ENCODE results near the gene LIPA. TPM values are rescaled to one million over a fixed set of nuclear protein-coding genes. Genes with fewer than 3 reads are reported as not detected.
"Not testable (repeated sequence)": the region's sequence is repeated elsewhere in the genome, so short reads cannot be mapped to it uniquely, and the experiment has no call there.

LIPA gene
- total RNA-seq, 1 donor = 46.7 TPM

DNA sequence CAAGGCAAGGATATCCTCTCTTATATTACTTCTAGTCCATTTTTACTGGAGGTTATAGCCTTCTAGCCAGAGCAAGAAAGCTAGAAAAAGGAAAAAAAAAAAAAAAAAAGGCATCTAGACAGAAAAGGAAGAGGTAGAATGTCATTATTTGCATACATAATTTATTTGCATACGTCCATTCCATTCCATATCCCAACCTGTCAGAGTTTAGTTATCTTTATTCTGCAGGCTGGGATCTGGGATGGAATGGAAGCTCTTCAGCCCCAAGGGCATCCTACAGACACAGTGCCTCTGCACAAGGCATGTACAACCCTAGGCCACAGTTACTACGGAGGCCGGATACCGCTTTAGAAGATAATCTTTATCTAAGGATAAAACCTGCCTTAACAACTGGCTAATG is 54.1 kb downstream of the LIPA start:
- H3K27me3 ChIP-seq (ENCODE audit: insufficient read depth, low read length) = peaks cover 4% of the 10 kb centered on the region
- no peaks in the 10 kb centered on the region for H3K79me2 ChIP-seq (ENCODE audit: insufficient read depth, low read length)
- H3K27ac ChIP-seq (ENCODE audit: low read depth, low read length) = no peak overlapping the region
- no peak for DNase-seq (ENCODE audit: insufficient read length, low spot score, missing footprints)
- no peaks in the 10 kb centered on the region for H3K4me1 ChIP-seq (ENCODE audit: insufficient read depth, low read length)
- H2AFZ ChIP-seq (ENCODE audit: low read length) = no peak overlapping the region
- H3K36me3 ChIP-seq (ENCODE audit: insufficient read depth, low read length) = no peaks in the 10 kb centered on the region
- TF ChIP-seq, protein P1, sequence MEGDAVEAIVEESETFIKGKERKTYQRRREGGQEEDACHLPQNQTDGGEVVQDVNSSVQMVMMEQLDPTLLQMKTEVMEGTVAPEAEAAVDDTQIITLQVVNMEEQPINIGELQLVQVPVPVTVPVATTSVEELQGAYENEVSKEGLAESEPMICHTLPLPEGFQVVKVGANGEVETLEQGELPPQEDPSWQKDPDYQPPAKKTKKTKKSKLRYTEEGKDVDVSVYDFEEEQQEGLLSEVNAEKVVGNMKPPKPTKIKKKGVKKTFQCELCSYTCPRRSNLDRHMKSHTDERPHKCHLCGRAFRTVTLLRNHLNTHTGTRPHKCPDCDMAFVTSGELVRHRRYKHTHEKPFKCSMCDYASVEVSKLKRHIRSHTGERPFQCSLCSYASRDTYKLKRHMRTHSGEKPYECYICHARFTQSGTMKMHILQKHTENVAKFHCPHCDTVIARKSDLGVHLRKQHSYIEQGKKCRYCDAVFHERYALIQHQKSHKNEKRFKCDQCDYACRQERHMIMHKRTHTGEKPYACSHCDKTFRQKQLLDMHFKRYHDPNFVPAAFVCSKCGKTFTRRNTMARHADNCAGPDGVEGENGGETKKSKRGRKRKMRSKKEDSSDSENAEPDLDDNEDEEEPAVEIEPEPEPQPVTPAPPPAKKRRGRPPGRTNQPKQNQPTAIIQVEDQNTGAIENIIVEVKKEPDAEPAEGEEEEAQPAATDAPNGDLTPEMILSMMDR (IDR thresholded peaks at IDR 0.05; ENCODE audit: extremely low read depth, low read depth, low read length) = no peak
- no peaks in the 10 kb centered on the region for H3K9me3 ChIP-seq (ENCODE audit: low read depth, low read length)
- H3K4me2 ChIP-seq (ENCODE audit: insufficient read depth, low read length) = no peak overlapping the region
- H4K20me1 ChIP-seq (ENCODE audit: insufficient read depth, low read length) = no peaks in the 10 kb centered on the region
- H3K4me3 ChIP-seq (ENCODE audit: insufficient read depth, low read length) = no peak overlapping the region

DNA sequence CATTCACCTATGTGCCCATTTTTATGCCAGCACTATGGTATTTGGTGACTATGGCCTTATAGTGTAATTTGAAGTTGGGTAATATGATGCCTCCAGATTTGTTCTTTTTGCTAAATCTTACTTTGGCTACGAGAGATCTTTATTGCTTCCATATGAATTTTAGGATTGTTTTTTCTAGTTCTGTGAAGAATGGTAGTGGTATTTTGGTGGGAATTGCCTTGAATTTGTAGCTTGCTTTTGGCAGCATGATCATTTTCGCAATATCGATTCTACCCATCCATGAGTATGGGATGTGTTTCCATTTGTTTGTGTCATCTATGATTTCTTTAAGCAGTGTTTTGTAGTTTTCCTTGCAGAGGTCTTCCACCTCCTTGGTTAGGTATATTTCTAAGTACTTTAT is 60.3 kb downstream of the LIPA start:
- not testable (repeated sequence) for H4K20me1 ChIP-seq (ENCODE audit: insufficient read depth, low read length); H3K79me2 ChIP-seq (ENCODE audit: insufficient read depth, low read length); H2AFZ ChIP-seq (ENCODE audit: low read length); DNase-seq (ENCODE audit: insufficient read length, low spot score, missing footprints); H3K4me3 ChIP-seq (ENCODE audit: insufficient read depth, low read length); H3K4me2 ChIP-seq (ENCODE audit: insufficient read depth, low read length); H3K9me3 ChIP-seq (ENCODE audit: low read depth, low read length); H3K36me3 ChIP-seq (ENCODE audit: insufficient read depth, low read length); H3K4me1 ChIP-seq (ENCODE audit: insufficient read depth, low read length); H3K27ac ChIP-seq (ENCODE audit: low read depth, low read length); H3K27me3 ChIP-seq (ENCODE audit: insufficient read depth, low read length)

DNA sequence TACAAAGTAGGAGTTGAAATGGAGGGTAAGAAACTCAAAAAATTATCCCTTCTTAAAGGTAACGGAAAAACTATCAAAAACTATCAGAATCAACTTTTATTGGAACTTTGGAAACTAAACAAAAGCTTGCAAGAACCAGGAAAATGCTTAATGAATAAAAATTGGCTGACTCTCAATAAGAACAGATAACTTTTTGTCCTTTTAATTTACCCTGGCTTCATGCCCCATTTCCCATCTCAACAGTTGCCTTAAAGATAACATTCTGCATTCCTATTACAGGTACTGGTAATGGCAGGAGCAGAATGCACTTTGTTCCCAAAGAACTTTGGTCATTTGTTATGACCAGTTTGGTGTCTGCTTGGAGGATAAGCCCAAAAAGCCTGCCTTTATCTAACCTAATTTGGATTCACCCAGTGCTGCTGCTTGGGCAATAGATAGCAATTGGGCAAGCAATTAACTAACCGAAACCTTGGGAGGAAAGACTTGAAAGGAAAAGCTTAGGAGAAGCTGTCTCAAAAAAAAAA is 62.3 kb downstream of the LIPA start:
- Histone ChIP-seq H4K20me1 (ENCODE audit: insufficient read depth, low read length) (no peaks in the 10 kb centered on the region), H3K27ac (ENCODE audit: low read depth, low read length) (no peak overlapping the region), H3K79me2 (ENCODE audit: insufficient read depth, low read length) (no peaks in the 10 kb centered on the region), H3K27me3 (ENCODE audit: insufficient read depth, low read length) (no peaks in the 10 kb centered on the region), H3K4me1 (ENCODE audit: insufficient read depth, low read length) (peaks cover 3% of the 10 kb centered on the region), H3K9me3 (ENCODE audit: low read depth, low read length) (no peaks in the 10 kb centered on the region), H3K4me3 (ENCODE audit: insufficient read depth, low read length) (no peak overlapping the region), H3K4me2 (ENCODE audit: insufficient read depth, low read length) (no peak overlapping the region), H2AFZ (ENCODE audit: low read length) (no peak overlapping the region), H3K36me3 (ENCODE audit: insufficient read depth, low read length) (no peaks in the 10 kb centered on the region)
- TF ChIP-seq, protein P1 (IDR thresholded peaks at IDR 0.05; ENCODE audit: extremely low read depth, low read depth, low read length) = no peak
- DNase-seq (ENCODE audit: insufficient read length, low spot score, missing footprints) = no peak

DNA sequence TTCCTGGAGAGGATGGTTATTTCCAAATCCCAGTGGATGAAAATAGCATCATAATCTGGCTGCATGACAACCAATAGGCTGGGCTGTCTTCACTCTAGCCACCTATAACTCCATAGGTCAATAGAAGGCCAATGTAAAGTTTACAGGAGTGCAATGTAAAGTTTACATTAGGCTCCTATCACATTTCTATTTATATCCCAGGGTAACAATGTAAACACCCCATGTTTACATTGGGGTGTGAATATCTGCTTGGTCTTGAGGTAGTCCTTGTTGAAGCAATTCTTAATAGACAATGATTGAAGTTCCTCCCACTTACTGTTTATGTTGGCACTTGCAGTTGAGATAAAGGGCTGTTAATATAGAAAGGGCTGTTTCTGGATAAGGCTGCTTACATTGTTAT is 65.9 kb downstream of the LIPA start:
- Histone ChIP-seq H3K4me3 (ENCODE audit: insufficient read depth, low read length) (no peak overlapping the region), H2AFZ (ENCODE audit: low read length) (no peak overlapping the region), H3K9me3 (ENCODE audit: low read depth, low read length) (no peaks in the 10 kb centered on the region), H3K27me3 (ENCODE audit: insufficient read depth, low read length) (no peaks in the 10 kb centered on the region), H4K20me1 (ENCODE audit: insufficient read depth, low read length) (no peaks in the 10 kb centered on the region), H3K4me2 (ENCODE audit: insufficient read depth, low read length) (no peak overlapping the region), H3K4me1 (ENCODE audit: insufficient read depth, low read length) (peaks cover 8% of the 10 kb centered on the region), H3K27ac (ENCODE audit: low read depth, low read length) (no peak overlapping the region), H3K79me2 (ENCODE audit: insufficient read depth, low read length) (no peaks in the 10 kb centered on the region), H3K36me3 (ENCODE audit: insufficient read depth, low read length) (no peaks in the 10 kb centered on the region)
- TF ChIP-seq, protein P1 (IDR thresholded peaks at IDR 0.05; ENCODE audit: extremely low read depth, low read depth, low read length) = no peak
- DNase-seq (ENCODE audit: insufficient read length, low spot score, missing footprints) = no peak

Measured in osteoblast (primary cell).